OCI-LY3 (cell line): Measurements from ENCODE around the gene DRGX.
A peak's percentile ranks its signal among the peaks of the same experiment; 100 is the strongest.

Experiments used
- H2AFZ ChIP-seq: fragments of 200-600, 300-600 bp; shearing (Covaris generic); 2 replicates; pipeline ENCODE4 v1.6.0; 2014; ENCODE audit warnings: antibody characterized with exemption, low read depth, low read length
- H3K27ac ChIP-seq: fragments of 200-600, 300-600 bp; sonication (generic); 2 replicates; pipeline ENCODE4 v1.5.1; 2014; ENCODE audit warnings: mild to moderate bottlenecking, low read length, moderate library complexity, mixed read lengths
- H3K27me3 ChIP-seq: fragments of 200-600, 300-600 bp; sonication (generic); 2 replicates; pipeline ENCODE4 v1.6.1; 2014; ENCODE audit warnings: low read depth, low read length, mixed read lengths
- H3K36me3 ChIP-seq: fragments of 200-600, 300-600 bp; sonication (generic); replicated peaks from 2 replicates; pipeline ENCODE3; 2014; ENCODE audit warnings: low read depth, low read length, mixed read lengths
- H3K4me1 ChIP-seq: fragments of 300-600, 200-600 bp; sonication (generic); 2 replicates; pipeline ENCODE4 v1.6.1; 2014; ENCODE audit warnings: low read length, mixed read lengths
- H3K4me2 ChIP-seq: fragments of 200-600, 300-600 bp; sonication (generic); 2 replicates; pipeline ENCODE4 v1.6.1; 2014; ENCODE audit warnings: low read length, mixed read lengths
- H3K4me3 ChIP-seq: fragments of 300-600, 200-600 bp; sonication (generic); 2 replicates; pipeline ENCODE4 v1.5.1; 2014; ENCODE audit warnings: antibody characterized with exemption, mild to moderate bottlenecking, low read length, moderate library complexity
- H3K79me2 ChIP-seq: fragments of 300-600, 200-600 bp; shearing (Covaris generic); 2 replicates; pipeline ENCODE4 v1.6.1; 2014; ENCODE audit warnings: mild to moderate bottlenecking, low read length, mixed read lengths
- H3K9ac ChIP-seq: fragments of 300-600, 200-600 bp; shearing (Covaris generic); 2 replicates; pipeline ENCODE4 v1.6.0; 2014; ENCODE audit warnings: mild to moderate bottlenecking, low read length, moderate library complexity
- H3K9me3 ChIP-seq: fragments of 200-600, 300-600 bp; shearing (Covaris generic); 2 replicates; pipeline ENCODE4 v1.6.1; 2014; ENCODE audit warnings: low read length, mixed read lengths; ENCODE audit not compliant: insufficient read depth
- H4K20me1 ChIP-seq: fragments of 200-600, 300-600 bp; sonication (generic); 2 replicates; pipeline ENCODE4 v1.6.1; 2016; ENCODE audit warnings: low read length, mixed read lengths; ENCODE audit not compliant: insufficient read depth
- EZH2phosphoT487 ChIP-seq: fragments of 200-600 bp; shearing (Covaris generic); IDR thresholded peaks from 2 replicates; pipeline ENCODE4 v1.6.1; 2018; ENCODE audit warnings: antibody characterized with exemption, mixed run types, low read depth
- TF ChIP-seq, protein P1 (sequence below): fragments of 200-600, 300-600 bp; sonication (generic); IDR thresholded peaks from 2 replicates; pipeline ENCODE4 v1.5.1; 2014; ENCODE audit warnings: antibody characterized with exemption, low read length, low read depth

The DRGX gene

DNA sequence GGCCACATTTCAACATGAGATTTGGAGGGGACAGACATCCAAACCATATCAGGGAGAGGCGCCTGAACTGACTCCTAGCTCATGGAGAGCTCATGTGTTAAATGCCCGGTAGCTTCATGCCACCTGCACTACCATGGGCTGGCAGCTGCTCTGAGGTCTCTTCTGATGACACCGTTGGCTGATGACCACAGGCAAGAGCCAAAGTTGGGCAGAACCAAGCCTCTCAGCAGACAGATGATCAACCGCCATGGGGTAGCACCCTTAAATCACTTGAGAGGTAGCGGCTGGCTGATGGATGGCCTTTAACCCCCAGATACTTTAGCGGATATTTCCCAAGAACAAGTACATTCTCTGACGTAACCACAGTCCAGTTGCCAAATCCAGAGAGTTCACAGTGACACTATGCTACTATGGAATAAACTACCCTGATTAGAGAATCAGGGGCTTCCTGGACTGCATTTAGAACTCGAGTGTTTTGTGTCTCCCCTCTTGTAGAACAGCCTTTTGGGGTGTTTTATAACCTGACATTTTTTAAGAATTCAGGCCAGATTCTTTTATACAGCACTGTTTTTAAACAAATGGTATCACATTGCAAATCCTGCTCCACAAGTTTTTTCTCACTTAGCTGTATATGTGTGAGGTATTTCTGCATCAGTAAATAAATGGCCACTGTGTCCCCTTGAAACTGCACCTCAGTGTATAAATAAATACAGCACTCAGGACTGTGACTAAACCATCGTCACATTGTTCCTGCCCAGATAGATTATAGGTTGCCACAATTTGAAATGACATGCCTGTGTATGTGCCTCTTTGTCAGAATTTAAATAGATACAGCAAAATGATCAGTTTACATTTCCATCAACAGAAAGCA, 30.8 kb upstream of the DRGX start:
- H3K9me3 ChIP-seq: no peaks in the 10 kb centered on the region
- no peak for TF ChIP-seq EZH2phosphoT487
- TF ChIP-seq, protein P1, sequence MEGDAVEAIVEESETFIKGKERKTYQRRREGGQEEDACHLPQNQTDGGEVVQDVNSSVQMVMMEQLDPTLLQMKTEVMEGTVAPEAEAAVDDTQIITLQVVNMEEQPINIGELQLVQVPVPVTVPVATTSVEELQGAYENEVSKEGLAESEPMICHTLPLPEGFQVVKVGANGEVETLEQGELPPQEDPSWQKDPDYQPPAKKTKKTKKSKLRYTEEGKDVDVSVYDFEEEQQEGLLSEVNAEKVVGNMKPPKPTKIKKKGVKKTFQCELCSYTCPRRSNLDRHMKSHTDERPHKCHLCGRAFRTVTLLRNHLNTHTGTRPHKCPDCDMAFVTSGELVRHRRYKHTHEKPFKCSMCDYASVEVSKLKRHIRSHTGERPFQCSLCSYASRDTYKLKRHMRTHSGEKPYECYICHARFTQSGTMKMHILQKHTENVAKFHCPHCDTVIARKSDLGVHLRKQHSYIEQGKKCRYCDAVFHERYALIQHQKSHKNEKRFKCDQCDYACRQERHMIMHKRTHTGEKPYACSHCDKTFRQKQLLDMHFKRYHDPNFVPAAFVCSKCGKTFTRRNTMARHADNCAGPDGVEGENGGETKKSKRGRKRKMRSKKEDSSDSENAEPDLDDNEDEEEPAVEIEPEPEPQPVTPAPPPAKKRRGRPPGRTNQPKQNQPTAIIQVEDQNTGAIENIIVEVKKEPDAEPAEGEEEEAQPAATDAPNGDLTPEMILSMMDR: no peak
- no peak overlapping the region for H3K9ac ChIP-seq
- H3K27ac ChIP-seq: no peak overlapping the region
- H3K79me2 ChIP-seq: no peaks in the 10 kb centered on the region
- no peaks in the 10 kb centered on the region for H4K20me1 ChIP-seq
- no peaks in the 10 kb centered on the region for H3K4me1 ChIP-seq
- H3K4me2 ChIP-seq: no peak overlapping the region
- no peak overlapping the region for H2AFZ ChIP-seq
- H3K36me3 ChIP-seq: no peaks in the 10 kb centered on the region
- no peak overlapping the region for H3K4me3 ChIP-seq
- H3K27me3 ChIP-seq: no peaks in the 10 kb centered on the region

DNA sequence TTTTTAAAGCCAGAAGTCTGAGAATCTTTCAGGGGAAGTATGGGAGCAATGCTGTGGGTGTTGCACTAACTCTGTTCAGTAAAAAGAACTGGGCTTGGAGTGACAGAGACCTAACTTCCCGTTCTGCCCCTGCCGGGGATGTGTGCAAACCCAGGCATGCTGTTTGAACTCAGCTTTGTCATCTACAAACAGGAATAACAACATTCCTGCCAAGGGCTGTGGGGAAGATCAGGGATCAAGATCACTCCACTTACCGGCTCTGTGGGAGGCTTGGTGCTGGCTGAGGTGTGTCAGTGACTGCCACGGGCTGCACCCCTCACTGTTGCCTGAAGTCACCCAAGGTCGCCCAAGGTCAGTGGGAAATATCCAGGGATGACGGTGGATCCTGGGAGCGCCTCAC, 23.1 kb upstream of the DRGX start:
- Histone ChIP-seq H3K79me2 (no peaks in the 10 kb centered on the region), H3K36me3 (no peaks in the 10 kb centered on the region), H3K4me3 (no peak overlapping the region), H3K27me3 (no peaks in the 10 kb centered on the region), H3K9me3 (no peaks in the 10 kb centered on the region), H4K20me1 (no peaks in the 10 kb centered on the region), H3K4me2 (no peak overlapping the region), H3K9ac (no peak overlapping the region), H2AFZ (no peak overlapping the region), H3K27ac (no peak overlapping the region), H3K4me1 (no peaks in the 10 kb centered on the region)
- no peak for TF ChIP-seq EZH2phosphoT487
- TF ChIP-seq, protein P1: no peak

GRCh38 chr10:49418328-49418727, 22.4 kb upstream of the DRGX start:
- H2AFZ ChIP-seq: no peak overlapping the region
- no peak overlapping the region for H3K4me2 ChIP-seq
- H3K4me1 ChIP-seq: no peaks in the 10 kb centered on the region
- no peak overlapping the region for H3K4me3 ChIP-seq
- H3K79me2 ChIP-seq: no peaks in the 10 kb centered on the region
- H3K9ac ChIP-seq: no peak overlapping the region
- H3K27me3 ChIP-seq: no peaks in the 10 kb centered on the region
- H3K9me3 ChIP-seq: no peaks in the 10 kb centered on the region
- no peak for TF ChIP-seq EZH2phosphoT487
- TF ChIP-seq, protein P1: peak; percentile 33; the same call in 1 of the 2 replicates
- no peaks in the 10 kb centered on the region for H4K20me1 ChIP-seq
- no peaks in the 10 kb centered on the region for H3K36me3 ChIP-seq
- no peak overlapping the region for H3K27ac ChIP-seq

- Histone ChIP-seq H3K9me3 (no peaks in the 10 kb centered on the region), H3K4me1 (no peaks in the 10 kb centered on the region), H3K4me2 (no peak overlapping the region), H4K20me1 (no peaks in the 10 kb centered on the region), H2AFZ (no peak overlapping the region), H3K79me2 (no peaks in the 10 kb centered on the region), H3K4me3 (no peak overlapping the region), H3K9ac (no peak overlapping the region), H3K36me3 (no peaks in the 10 kb centered on the region), H3K27ac (no peak overlapping the region), H3K27me3 (no peaks in the 10 kb centered on the region)
- TF ChIP-seq, protein P1: no peak
- no peak for TF ChIP-seq EZH2phosphoT487
Observed at GRCh38 chr10:49418053-49418326, 22.1 kb upstream of the DRGX start.
